ENCODE measurements around the gene LRRC49.

LRRC49 gene

GRCh38 chr15:70859322-70859908 is 33.2 kb upstream of the LRRC49 start:
- TF ChIP-seq, protein P1, sequence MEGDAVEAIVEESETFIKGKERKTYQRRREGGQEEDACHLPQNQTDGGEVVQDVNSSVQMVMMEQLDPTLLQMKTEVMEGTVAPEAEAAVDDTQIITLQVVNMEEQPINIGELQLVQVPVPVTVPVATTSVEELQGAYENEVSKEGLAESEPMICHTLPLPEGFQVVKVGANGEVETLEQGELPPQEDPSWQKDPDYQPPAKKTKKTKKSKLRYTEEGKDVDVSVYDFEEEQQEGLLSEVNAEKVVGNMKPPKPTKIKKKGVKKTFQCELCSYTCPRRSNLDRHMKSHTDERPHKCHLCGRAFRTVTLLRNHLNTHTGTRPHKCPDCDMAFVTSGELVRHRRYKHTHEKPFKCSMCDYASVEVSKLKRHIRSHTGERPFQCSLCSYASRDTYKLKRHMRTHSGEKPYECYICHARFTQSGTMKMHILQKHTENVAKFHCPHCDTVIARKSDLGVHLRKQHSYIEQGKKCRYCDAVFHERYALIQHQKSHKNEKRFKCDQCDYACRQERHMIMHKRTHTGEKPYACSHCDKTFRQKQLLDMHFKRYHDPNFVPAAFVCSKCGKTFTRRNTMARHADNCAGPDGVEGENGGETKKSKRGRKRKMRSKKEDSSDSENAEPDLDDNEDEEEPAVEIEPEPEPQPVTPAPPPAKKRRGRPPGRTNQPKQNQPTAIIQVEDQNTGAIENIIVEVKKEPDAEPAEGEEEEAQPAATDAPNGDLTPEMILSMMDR (IDR thresholded peaks at IDR 0.05; ENCODE audit: low read depth, low read length): no peak
- peak in 1 of 2 donors; percentile 22 for DNase-seq (ENCODE audit: low read depth in 2 of 2)
- H3K4me3 ChIP-seq (replicated peaks in 1 of 2; ENCODE audit: low read depth in 2 of 2, low read length in 2 of 2): no peak overlapping the region

- H3K4me3 ChIP-seq (replicated peaks in 1 of 2; ENCODE audit: low read depth in 2 of 2, low read length in 2 of 2): no peak overlapping the region
- DNase-seq (ENCODE audit: low read depth in 2 of 2): no peak
- TF ChIP-seq, protein P1 (IDR thresholded peaks at IDR 0.05; ENCODE audit: low read depth, low read length): no peak
These were observed 32.6 kb upstream of the LRRC49 start for GRCh38 chr15:70859998-70860397.

GRCh38 chr15:70863450-70864218 is 29.0 kb upstream of the LRRC49 start:
- peak; percentile 76 to 86 for DNase-seq (ENCODE audit: low read depth in 2 of 2)
- TF ChIP-seq, protein P1 (IDR thresholded peaks at IDR 0.05; ENCODE audit: low read depth, low read length): no peak
- no peak overlapping the region for H3K4me3 ChIP-seq (replicated peaks in 1 of 2; ENCODE audit: low read depth in 2 of 2, low read length in 2 of 2)

- TF ChIP-seq, protein P1 (IDR thresholded peaks at IDR 0.05; ENCODE audit: low read depth, low read length): no peak
- peak; percentile 44 to 60 for DNase-seq (ENCODE audit: low read depth in 2 of 2)
- H3K4me3 ChIP-seq (replicated peaks in 1 of 2; ENCODE audit: low read depth in 2 of 2, low read length in 2 of 2): no peak overlapping the region
These were observed 25.5 kb upstream of the LRRC49 start for GRCh38 chr15:70866982-70867641.

GRCh38 chr15:70867911-70868467 is 24.6 kb upstream of the LRRC49 start:
- peak; percentile 86 to 93 for DNase-seq (ENCODE audit: low read depth in 2 of 2)
- TF ChIP-seq, protein P1 (IDR thresholded peaks at IDR 0.05; ENCODE audit: low read depth, low read length): no peak
- H3K4me3 ChIP-seq (replicated peaks in 1 of 2; ENCODE audit: low read depth in 2 of 2, low read length in 2 of 2): no peak overlapping the region

GRCh38 chr15:70869346-70869745 is 23.3 kb upstream of the LRRC49 start:
- no peak for DNase-seq (ENCODE audit: low read depth in 2 of 2)
- TF ChIP-seq, protein P1 (IDR thresholded peaks at IDR 0.05; ENCODE audit: low read depth, low read length): no peak

More at GRCh38 chr15:70869346-70869745, 23.3 kb upstream of the LRRC49 start:
- H3K4me3 ChIP-seq (replicated peaks in 1 of 2; ENCODE audit: low read depth in 2 of 2, low read length in 2 of 2): no peak overlapping the region

All from cardiac fibroblast (primary cell).